ENCODE data around the gene GPC6.

The GPC6 gene

DNA sequence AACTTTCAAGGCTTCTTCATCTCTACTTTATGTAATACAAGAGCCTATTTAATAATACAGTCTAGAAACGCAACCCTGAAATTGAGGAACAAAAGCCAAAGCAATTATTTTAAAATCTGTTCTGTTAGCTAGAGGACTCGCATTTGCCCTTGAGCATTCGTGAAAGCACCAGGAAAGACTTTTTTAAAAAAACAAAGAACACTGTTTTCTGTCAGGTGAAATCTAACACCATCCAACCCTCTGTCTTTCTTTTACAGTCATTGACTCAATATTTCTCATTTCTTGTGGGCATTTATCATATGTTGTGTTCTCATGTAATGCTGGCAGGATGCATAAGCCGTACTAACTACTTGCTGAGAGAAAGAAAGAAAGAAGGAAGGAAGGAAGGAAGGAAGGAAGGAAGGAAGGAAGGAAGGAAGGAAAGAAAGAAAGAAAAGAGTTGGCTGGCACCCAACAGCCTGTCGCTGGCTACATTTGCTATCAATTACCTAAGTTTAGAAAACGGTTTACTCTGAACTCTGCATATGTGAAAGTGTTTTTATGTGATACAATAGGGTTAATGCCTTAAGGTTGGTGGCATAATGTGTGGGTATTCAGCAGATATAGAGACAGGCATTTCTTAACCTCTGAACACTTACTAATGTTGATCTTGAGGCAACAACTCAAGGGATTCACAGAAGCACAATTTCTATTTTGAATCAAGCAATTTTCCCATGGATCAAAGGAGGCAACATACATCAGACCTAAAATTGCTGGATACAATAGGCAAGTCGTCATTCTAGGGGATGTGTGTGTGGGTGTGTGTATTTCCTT, 807.4 kb downstream of the GPC6 start:
- H3K36me3 ChIP-seq (ENCODE audit: insufficient read depth, low read length) = no peaks in the 10 kb centered on the region
- H3K9ac ChIP-seq (ENCODE audit: low read length) = no peak overlapping the region
- no peaks in the 10 kb centered on the region for H3K9me2 ChIP-seq (ENCODE audit: low read depth, low read length)
- no peaks in the 10 kb centered on the region for H3F3A ChIP-seq (ENCODE audit: insufficient read depth, low read length)
- H3K27me3 ChIP-seq (ENCODE audit: insufficient read depth, low read length) = no peaks in the 10 kb centered on the region
- H3K9me3 ChIP-seq (ENCODE audit: low read length) = no peaks in the 10 kb centered on the region
- H4K20me1 ChIP-seq (ENCODE audit: insufficient read depth, low read length) = no peaks in the 10 kb centered on the region
- H3K4me3 ChIP-seq (ENCODE audit: low read depth, low read length, poor library complexity, severe bottlenecking) = no peak overlapping the region
- H3K79me2 ChIP-seq (ENCODE audit: insufficient read depth, low read length) = no peaks in the 10 kb centered on the region
- TF ChIP-seq, protein P1, sequence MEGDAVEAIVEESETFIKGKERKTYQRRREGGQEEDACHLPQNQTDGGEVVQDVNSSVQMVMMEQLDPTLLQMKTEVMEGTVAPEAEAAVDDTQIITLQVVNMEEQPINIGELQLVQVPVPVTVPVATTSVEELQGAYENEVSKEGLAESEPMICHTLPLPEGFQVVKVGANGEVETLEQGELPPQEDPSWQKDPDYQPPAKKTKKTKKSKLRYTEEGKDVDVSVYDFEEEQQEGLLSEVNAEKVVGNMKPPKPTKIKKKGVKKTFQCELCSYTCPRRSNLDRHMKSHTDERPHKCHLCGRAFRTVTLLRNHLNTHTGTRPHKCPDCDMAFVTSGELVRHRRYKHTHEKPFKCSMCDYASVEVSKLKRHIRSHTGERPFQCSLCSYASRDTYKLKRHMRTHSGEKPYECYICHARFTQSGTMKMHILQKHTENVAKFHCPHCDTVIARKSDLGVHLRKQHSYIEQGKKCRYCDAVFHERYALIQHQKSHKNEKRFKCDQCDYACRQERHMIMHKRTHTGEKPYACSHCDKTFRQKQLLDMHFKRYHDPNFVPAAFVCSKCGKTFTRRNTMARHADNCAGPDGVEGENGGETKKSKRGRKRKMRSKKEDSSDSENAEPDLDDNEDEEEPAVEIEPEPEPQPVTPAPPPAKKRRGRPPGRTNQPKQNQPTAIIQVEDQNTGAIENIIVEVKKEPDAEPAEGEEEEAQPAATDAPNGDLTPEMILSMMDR (IDR thresholded peaks at IDR 0.05; ENCODE audit: low read length) = no peak
- TF ChIP-seq EZH2 (IDR thresholded peaks at IDR 0.05; ENCODE audit: borderline replicate concordance, low read length) = no peak
- no peak overlapping the region for H3K4me2 ChIP-seq (ENCODE audit: low read length)
- no peaks in the 10 kb centered on the region for H3K4me1 ChIP-seq (ENCODE audit: insufficient read depth, low read length, severe bottlenecking)
- no peak overlapping the region for H3K27ac ChIP-seq (ENCODE audit: low read depth, low read length, poor library complexity, severe bottlenecking)
- H2AFZ ChIP-seq (ENCODE audit: low read length) = no peak overlapping the region

DNA sequence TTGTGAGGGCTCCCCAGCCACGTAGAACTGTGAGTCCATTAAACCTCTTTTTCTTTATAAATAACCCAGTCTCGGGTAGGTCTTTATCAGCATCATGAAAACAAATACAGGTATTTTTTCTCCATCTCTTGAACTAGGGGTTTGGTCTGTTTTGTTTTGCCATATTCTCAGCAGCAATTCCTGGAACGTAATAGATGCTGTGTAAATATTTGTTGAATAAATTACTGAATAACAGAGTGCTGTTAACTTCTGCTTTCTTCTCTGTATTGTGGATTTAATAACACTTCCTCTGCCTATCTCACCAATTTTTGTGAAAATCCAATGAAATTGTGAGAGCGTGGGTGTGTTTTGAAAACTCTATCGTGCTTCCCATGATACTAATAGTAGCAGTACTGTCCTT, 823.4 kb downstream of the GPC6 start:
- Histone ChIP-seq H3K27me3 (ENCODE audit: insufficient read depth, low read length) (no peaks in the 10 kb centered on the region), H3K79me2 (ENCODE audit: insufficient read depth, low read length) (no peaks in the 10 kb centered on the region), H3K9me2 (ENCODE audit: low read depth, low read length) (no peaks in the 10 kb centered on the region), H3K9me3 (ENCODE audit: low read length) (no peaks in the 10 kb centered on the region), H3F3A (ENCODE audit: insufficient read depth, low read length) (no peaks in the 10 kb centered on the region), H3K27ac (ENCODE audit: low read depth, low read length, poor library complexity, severe bottlenecking) (no peak overlapping the region), H3K4me1 (ENCODE audit: insufficient read depth, low read length, severe bottlenecking) (no peaks in the 10 kb centered on the region), H2AFZ (ENCODE audit: low read length) (no peak overlapping the region), H3K4me2 (ENCODE audit: low read length) (no peak overlapping the region), H3K36me3 (ENCODE audit: insufficient read depth, low read length) (no peaks in the 10 kb centered on the region), H3K9ac (ENCODE audit: low read length) (no peak overlapping the region), H4K20me1 (ENCODE audit: insufficient read depth, low read length) (no peaks in the 10 kb centered on the region), H3K4me3 (ENCODE audit: low read depth, low read length, poor library complexity, severe bottlenecking) (no peak overlapping the region)
- TF ChIP-seq, protein P1 (IDR thresholded peaks at IDR 0.05; ENCODE audit: low read length) = no peak
- TF ChIP-seq EZH2 (IDR thresholded peaks at IDR 0.05; ENCODE audit: borderline replicate concordance, low read length) = no peak

DNA sequence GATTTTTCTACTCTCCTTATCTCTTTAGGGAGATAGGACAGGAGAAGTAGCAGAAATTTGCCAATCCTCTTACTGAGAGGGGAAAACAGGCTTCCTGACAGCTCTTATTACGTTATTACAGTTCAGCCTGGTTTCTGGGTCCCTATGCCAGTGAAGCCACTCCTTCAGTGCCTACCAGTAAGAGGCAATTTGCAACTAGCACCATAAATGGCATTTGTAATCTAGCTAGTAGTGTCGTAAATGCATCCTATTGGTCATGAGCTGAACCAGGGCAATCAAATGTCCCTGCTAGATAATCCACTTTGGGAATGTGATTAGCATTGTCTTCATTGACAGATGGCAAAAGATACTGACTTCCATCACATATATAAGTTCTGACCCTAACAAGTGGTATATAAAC, 824.1 kb downstream of the GPC6 start:
- H4K20me1 ChIP-seq (ENCODE audit: insufficient read depth, low read length) = no peaks in the 10 kb centered on the region

More for the DNA sequence above, 824.1 kb downstream of the GPC6 start:
- Histone ChIP-seq H3F3A (ENCODE audit: insufficient read depth, low read length) (no peaks in the 10 kb centered on the region), H3K4me3 (ENCODE audit: low read depth, low read length, poor library complexity, severe bottlenecking) (no peak overlapping the region), H3K9me3 (ENCODE audit: low read length) (no peaks in the 10 kb centered on the region), H3K36me3 (ENCODE audit: insufficient read depth, low read length) (no peaks in the 10 kb centered on the region), H3K27me3 (ENCODE audit: insufficient read depth, low read length) (no peaks in the 10 kb centered on the region), H3K4me2 (ENCODE audit: low read length) (no peak overlapping the region), H3K27ac (ENCODE audit: low read depth, low read length, poor library complexity, severe bottlenecking) (no peak overlapping the region), H3K9ac (ENCODE audit: low read length) (no peak overlapping the region), H2AFZ (ENCODE audit: low read length) (no peak overlapping the region), H3K79me2 (ENCODE audit: insufficient read depth, low read length) (no peaks in the 10 kb centered on the region), H3K4me1 (ENCODE audit: insufficient read depth, low read length, severe bottlenecking) (no peaks in the 10 kb centered on the region), H3K9me2 (ENCODE audit: low read depth, low read length) (no peaks in the 10 kb centered on the region)
- no peak for TF ChIP-seq EZH2 (IDR thresholded peaks at IDR 0.05; ENCODE audit: borderline replicate concordance, low read length)
- TF ChIP-seq, protein P1 (IDR thresholded peaks at IDR 0.05; ENCODE audit: low read length) = no peak

Measured in OCI-LY1 (cell line).